HG03571 (cell line): ENCODE results near the gene PLA2G4E.

Experiments
- ATAC-seq: cut with Tn5 transposase; IDR thresholded peaks from one replicate; pipeline ENCODE4 v1.9.1; 2021; ENCODE audit not compliant: unreplicated experiment

The PLA2G4E gene

GRCh38 chr15:42053010-42053409 lies 32.2 kb upstream of the PLA2G4E start:
- no peak for ATAC-seq

GRCh38 chr15:42050484-42051255 lies 29.8 kb upstream of the PLA2G4E start:
- ATAC-seq = no peak

- no peak for ATAC-seq
Measured at GRCh38 chr15:42048821-42049200, 28.0 kb upstream of the PLA2G4E start.

- ATAC-seq = no peak
Measured at GRCh38 chr15:42048080-42048820, 27.4 kb upstream of the PLA2G4E start.

- no peak for ATAC-seq
Measured at GRCh38 chr15:42046597-42046996, 25.8 kb upstream of the PLA2G4E start.

- no peak for ATAC-seq
Measured at GRCh38 chr15:42045211-42045615, 24.4 kb upstream of the PLA2G4E start.

- no peak for ATAC-seq
Measured at GRCh38 chr15:42042602-42043400, 22.0 kb upstream of the PLA2G4E start.

GRCh38 chr15:42038401-42038800 lies 17.6 kb upstream of the PLA2G4E start:
- no peak for ATAC-seq

GRCh38 chr15:42037656-42038055 lies 16.8 kb upstream of the PLA2G4E start:
- ATAC-seq = no peak

GRCh38 chr15:42036966-42037365 lies 16.1 kb upstream of the PLA2G4E start:
- ATAC-seq = no peak

GRCh38 chr15:42036112-42036905 lies 15.5 kb upstream of the PLA2G4E start:
- ATAC-seq = no peak

- ATAC-seq = peak; percentile 55
Measured at GRCh38 chr15:42035435-42035761, 14.6 kb upstream of the PLA2G4E start.

- ATAC-seq = peak; percentile 13
Measured at GRCh38 chr15:42034628-42035434, 14.0 kb upstream of the PLA2G4E start.

GRCh38 chr15:42033214-42033873 lies 12.5 kb upstream of the PLA2G4E start:
- ATAC-seq = no peak

- no peak for ATAC-seq
Measured at GRCh38 chr15:42032376-42033213, 11.8 kb upstream of the PLA2G4E start.

- ATAC-seq = no peak
Measured at GRCh38 chr15:42031198-42031915, 10.5 kb upstream of the PLA2G4E start.

- ATAC-seq = no peak
Measured at GRCh38 chr15:42027521-42027920, 6.7 kb upstream of the PLA2G4E start.

GRCh38 chr15:42024303-42024702 lies 3.5 kb upstream of the PLA2G4E start:
- no peak for ATAC-seq
